Hepatocyte (in vitro differentiated cells): ENCODE measurements around the gene WDFY1. TPM values are rescaled to one million over a fixed set of nuclear protein-coding genes. Genes with fewer than 3 reads are reported as not detected.

Source experiments
- DNase-seq: peaks from one replicate; pipeline ENCODE4 v3.0.0-alpha.2; 2016; ENCODE audit warnings: low spot score
- H2AFZ ChIP-seq: fragments of 200-600 bp; sonication (generic); 2 replicates; pipeline ENCODE4 v1.6.0; 2016; ENCODE audit warnings: antibody characterized with exemption, mild to moderate bottlenecking
- H3K27ac ChIP-seq: fragments of 200-600 bp; sonication (generic); 2 replicates; pipeline ENCODE4 v1.5.1; 2016; ENCODE audit warnings: mild to moderate bottlenecking
- H3K27me3 ChIP-seq: fragments of 200-600 bp; sonication (generic); 2 replicates; pipeline ENCODE4 v1.6.1; 2016
- H3K36me3 ChIP-seq: fragments of 200-600 bp; sonication (generic); replicated peaks from 2 replicates; pipeline ENCODE4 v1.5.1; 2016; ENCODE audit warnings: low read depth; ENCODE audit not compliant: insufficient read depth
- H3K4me1 ChIP-seq: fragments of 200-600 bp; sonication (generic); 2 replicates; pipeline ENCODE4 v1.5.1; 2016; ENCODE audit warnings: mild to moderate bottlenecking, moderate library complexity; ENCODE audit not compliant: insufficient read depth
- H3K4me2 ChIP-seq: fragments of 200-600 bp; sonication (generic); 2 replicates; pipeline ENCODE4 v1.6.0; 2016
- H3K4me3 ChIP-seq: fragments of 200-600 bp; sonication (generic); 2 replicates; pipeline ENCODE4 v1.5.1; 2016; ENCODE audit warnings: mild to moderate bottlenecking
- H3K79me2 ChIP-seq: fragments of 200-600 bp; sonication (generic); 2 replicates; pipeline ENCODE4 v1.6.0; 2017; ENCODE audit warnings: mild to moderate bottlenecking
- H3K9me2 ChIP-seq: fragments of 200-600 bp; sonication (generic); replicated peaks from 2 replicates; pipeline ENCODE4 v1.6.0; 2017; ENCODE audit warnings: mild to moderate bottlenecking; ENCODE audit not compliant: insufficient read depth
- H3K9me3 ChIP-seq: fragments of 200-600 bp; sonication (generic); 2 replicates; pipeline ENCODE4 v1.5.1; 2016; ENCODE audit warnings: low read depth, mild to moderate bottlenecking
- H4K20me1 ChIP-seq: fragments of 200-600 bp; sonication (generic); 2 replicates; pipeline ENCODE4 v1.6.0; 2016; ENCODE audit warnings: mild to moderate bottlenecking; ENCODE audit not compliant: insufficient read depth, poor library complexity, severe bottlenecking
- CTCF ChIP-seq: fragments of 200-600 bp; sonication (generic); IDR thresholded peaks from 2 replicates; pipeline ENCODE4 v1.5.1; 2016; ENCODE audit warnings: antibody characterized with exemption, mild to moderate bottlenecking; ENCODE audit not compliant: poor library complexity
- EZH2 ChIP-seq: fragments of 200-600 bp; sonication (generic); IDR thresholded peaks from 2 replicates; pipeline ENCODE4 v1.6.1; 2016; ENCODE audit warnings: antibody characterized with exemption, mild to moderate bottlenecking, borderline replicate concordance
- EZH2phosphoT487 ChIP-seq: fragments of 200-600 bp; sonication (generic); IDR thresholded peaks from one replicate; pipeline ENCODE4 v1.6.1; 2018; ENCODE audit warnings: antibody characterized with exemption, mild to moderate bottlenecking, low read depth, moderate library complexity; ENCODE audit not compliant: unreplicated experiment, severe bottlenecking
- WGBS: methylation state at CpG from one replicate; pipeline ENCODE4 v1.1.6; 2016; ENCODE audit warnings: low lambda C conversion rate; ENCODE audit errors: missing lambda C conversion rate; 5-methylcytosine and 5-hydroxymethylcytosine counted together
- polyA plus RNA-seq: library from polyadenylated mRNA; unstranded; fragments of >200 nt; fragmentation: Nextera tagmentation; extraction: Ambion mirVana; gene quantifications from 2 replicates; pipeline ENCODE4 v1.2.1, GENCODE V29; 2016
- total RNA-seq: library from RNA; depleted of rRNA; stranded (reverse); fragments of >200 nt; gene quantifications from 2 replicates; pipeline ENCODE4 v1.2.3, GENCODE V29; 2014

WDFY1 gene
- total and polyA plus RNA-seq, 2 experiments from 2014 or later: 45.6 to 68.3 TPM

GRCh38 chr2:223914324-223914723 lies 30.8 kb downstream of the WDFY1 start:
- H3K36me3 ChIP-seq: no peaks in the 10 kb centered on the region
- H3K27me3 ChIP-seq: no peaks in the 10 kb centered on the region
- no peak for DNase-seq
- no peak overlapping the region for H2AFZ ChIP-seq
- H3K9me3 ChIP-seq: no peaks in the 10 kb centered on the region
- TF ChIP-seq EZH2 (no peak), EZH2phosphoT487 (no peak), CTCF (no peak)
- peaks cover under 1% of the 10 kb centered on the region for H3K4me1 ChIP-seq
- no peak overlapping the region for H3K27ac ChIP-seq
- peaks cover 5% of the 10 kb centered on the region for H4K20me1 ChIP-seq
- H3K79me2 ChIP-seq: peaks cover 55% of the 10 kb centered on the region
- H3K4me3 ChIP-seq: no peak overlapping the region
- no peak overlapping the region for H3K4me2 ChIP-seq
- H3K9me2 ChIP-seq: no peaks in the 10 kb centered on the region

GRCh38 chr2:223909001-223909741 lies 36.0 kb downstream of the WDFY1 start:
- Histone ChIP-seq H3K4me3 (no peak overlapping the region), H3K27ac (peak overlapping the region; percentile 81), H3K4me1 (peaks cover 11% of the 10 kb centered on the region), H3K27me3 (no peaks in the 10 kb centered on the region), H2AFZ (no peak overlapping the region), H4K20me1 (peaks cover 3% of the 10 kb centered on the region), H3K9me2 (no peaks in the 10 kb centered on the region), H3K9me3 (no peaks in the 10 kb centered on the region), H3K79me2 (peaks cover 55% of the 10 kb centered on the region), H3K4me2 (peak overlapping the region; percentile 40), H3K36me3 (no peaks in the 10 kb centered on the region)
- no peak for DNase-seq
- WGBS: 74% methylated on average over 7 of the region's 7 CpGs
- TF ChIP-seq EZH2phosphoT487 (no peak), EZH2 (no peak), CTCF (no peak)

- H3K4me2 ChIP-seq: peak overlapping the region; percentile 40
- H3K4me1 ChIP-seq: peaks cover 11% of the 10 kb centered on the region
- peaks cover 55% of the 10 kb centered on the region for H3K79me2 ChIP-seq
- peak overlapping the region; percentile 81 for H3K27ac ChIP-seq
- no peaks in the 10 kb centered on the region for H3K27me3 ChIP-seq
- H3K9me2 ChIP-seq: no peaks in the 10 kb centered on the region
- TF ChIP-seq CTCF (no peak), EZH2 (no peak), EZH2phosphoT487 (no peak)
- WGBS: 59% methylated on average over 8 of the region's 8 CpGs
- DNase-seq: peak; percentile 56
- no peaks in the 10 kb centered on the region for H3K9me3 ChIP-seq
- no peak overlapping the region for H3K4me3 ChIP-seq
- H4K20me1 ChIP-seq: peaks cover 3% of the 10 kb centered on the region
- no peak overlapping the region for H2AFZ ChIP-seq
- H3K36me3 ChIP-seq: no peaks in the 10 kb centered on the region
Measured at GRCh38 chr2:223908304-223908998, 36.7 kb downstream of the WDFY1 start.
